NCI-H1930 (cell line): ENCODE data around the gene ATMIN.

Experiments used
- DNase-seq, 2 experiments: peaks; one replicate each; lab custom pipeline; 2025; lab: John Stamatoyannopoulos, UW

Gene ATMIN

GRCh38 chr16:81035398-81035974, at the start of gene ATMIN:
Gene ATMIN (plus strand): TSS chr16:81035842. CDS start chr16:81035871, 29 bp downstream.
- peak; percentile 61 to 88 for DNase-seq

- DNase-seq: no peak
Measured at GRCh38 chr16:80986557-80986956, 49.1 kb upstream of the ATMIN start.

GRCh38 chr16:80988756-80989155, 46.9 kb upstream of the ATMIN start:
- DNase-seq: no peak

GRCh38 chr16:80989801-80990200, 45.8 kb upstream of the ATMIN start:
- no peak for DNase-seq

DNA sequence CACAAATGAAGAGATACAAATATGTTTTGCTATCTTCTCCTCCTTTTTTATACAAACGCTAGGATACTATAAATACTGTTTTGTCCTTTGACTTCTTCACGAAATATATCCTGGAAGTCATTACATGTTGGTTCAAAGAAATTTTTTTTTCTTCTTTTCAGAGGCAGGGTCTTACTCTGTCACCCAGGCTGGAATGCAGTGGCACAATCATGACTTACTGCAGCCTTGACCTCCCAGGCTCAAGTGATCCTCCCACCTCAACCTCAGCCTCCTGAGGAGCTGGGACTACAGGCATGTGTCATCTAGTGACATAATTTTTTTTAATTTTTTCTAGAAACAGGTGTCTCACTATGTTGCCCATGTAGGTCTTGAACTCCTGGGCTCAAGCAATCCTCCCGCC, 45.1 kb upstream of the ATMIN start:
- no peak for DNase-seq

DNA sequence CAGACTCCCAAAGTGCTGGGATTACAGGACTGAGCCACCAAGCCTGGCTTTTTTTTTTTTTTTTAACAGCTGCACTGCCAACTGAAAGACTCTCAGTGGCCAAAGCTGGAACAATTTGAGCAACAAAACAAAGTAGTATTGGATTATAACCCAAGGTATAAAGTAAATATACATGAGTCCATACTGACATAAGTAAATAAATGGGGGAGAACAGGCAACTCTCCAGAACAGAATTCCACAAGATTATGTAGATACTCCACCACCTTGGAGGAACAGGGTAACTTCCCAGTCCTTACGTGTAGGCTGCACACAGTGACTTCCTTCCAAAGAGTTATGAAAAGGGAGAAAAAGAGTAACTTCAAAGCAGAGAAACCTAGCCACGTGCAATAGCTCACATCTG, 44.7 kb upstream of the ATMIN start:
- DNase-seq: no peak

DNA sequence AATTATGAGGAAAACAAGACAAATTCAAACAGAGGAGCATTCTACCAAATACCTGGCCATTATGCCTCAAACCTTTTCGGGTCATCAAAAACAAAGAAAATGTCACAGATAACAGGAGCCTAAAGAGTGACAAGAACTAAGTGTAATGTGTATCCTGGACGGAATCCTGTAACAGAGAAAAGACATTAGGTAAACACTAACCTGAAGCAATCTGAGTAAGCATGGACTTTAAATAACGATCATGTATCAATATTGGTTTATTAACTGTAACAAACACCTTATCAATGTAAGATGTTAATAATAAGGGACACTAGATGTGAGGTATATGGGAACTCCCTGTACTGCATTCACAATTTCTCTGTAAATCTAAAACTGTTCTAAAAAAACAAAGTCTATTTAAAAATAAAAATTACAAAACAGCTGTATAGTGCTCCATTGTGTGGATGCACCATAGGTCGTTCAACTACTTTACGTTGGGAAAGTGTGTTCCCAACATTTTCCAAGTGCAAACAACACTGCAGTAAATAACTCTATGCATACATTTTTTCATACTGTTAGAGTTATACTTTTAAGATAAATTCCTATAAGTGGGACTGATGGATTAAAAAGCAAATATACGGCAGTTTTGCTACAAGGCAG, 43.7 kb upstream of the ATMIN start:
- no peak for DNase-seq

GRCh38 chr16:80992676-80993293, 42.9 kb upstream of the ATMIN start:
- DNase-seq: no peak

DNA sequence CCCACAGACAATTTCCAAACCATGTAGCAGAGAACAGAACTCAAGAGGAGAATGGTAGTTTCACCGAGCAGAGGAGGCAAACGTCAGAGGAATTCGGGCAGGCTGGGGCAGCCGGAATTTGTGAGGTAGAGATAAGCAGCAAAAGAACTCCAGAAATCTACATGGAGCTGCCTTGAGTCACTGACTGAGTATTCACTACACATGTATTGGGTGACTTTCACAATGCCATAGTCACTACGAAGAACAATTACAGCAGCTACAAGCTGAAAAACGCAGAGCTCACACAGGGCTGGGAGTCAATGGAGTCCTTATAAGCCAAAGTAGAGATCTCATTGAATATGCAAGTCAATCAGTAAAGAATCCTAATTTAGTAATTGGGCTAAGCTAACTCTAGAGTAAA, 42.3 kb upstream of the ATMIN start:
- DNase-seq: no peak

- DNase-seq: no peak
Measured at GRCh38 chr16:80993834-80994233, 41.8 kb upstream of the ATMIN start.

DNA sequence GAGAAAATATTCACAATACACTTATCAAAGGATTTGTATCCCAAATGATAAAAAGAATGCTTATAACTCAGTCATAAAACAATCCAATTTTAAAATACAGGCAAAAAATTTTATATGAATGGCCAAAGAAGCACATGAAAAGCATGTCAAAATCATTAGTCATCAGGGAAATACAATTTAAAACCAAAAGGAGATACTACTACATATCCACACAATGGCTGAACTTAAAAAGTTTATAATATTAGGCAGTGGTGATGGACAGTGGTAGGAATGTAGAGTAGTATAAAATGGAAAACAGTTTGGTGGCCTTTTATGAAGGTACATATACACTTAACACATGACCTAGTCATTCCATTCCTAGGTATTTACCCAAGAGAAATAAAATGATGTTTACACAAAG, 41.2 kb upstream of the ATMIN start:
- no peak for DNase-seq

DNA sequence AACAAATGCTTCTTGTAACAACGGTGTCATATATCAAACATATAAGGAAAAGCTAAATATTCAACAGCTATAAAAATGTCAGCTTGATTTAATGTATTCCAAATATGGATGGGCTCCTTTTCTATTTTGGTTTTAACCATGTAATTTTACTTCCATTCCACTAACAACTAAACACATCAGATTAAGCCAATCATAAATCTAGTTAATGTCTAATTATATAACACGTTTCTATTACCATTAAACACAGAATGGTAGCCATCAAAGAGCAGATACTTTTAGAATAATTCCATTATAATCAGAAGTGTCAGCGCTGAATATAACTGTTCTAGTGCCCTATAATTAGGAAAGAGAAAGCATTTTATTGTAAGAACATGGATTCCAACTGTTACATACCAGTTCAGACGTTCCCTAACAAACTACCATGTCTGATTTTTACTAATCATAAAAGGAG, 38.9 kb upstream of the ATMIN start:
- no peak for DNase-seq

GRCh38 chr16:80997139-80997798, 38.4 kb upstream of the ATMIN start:
- DNase-seq: no peak

- no peak for DNase-seq
Measured at GRCh38 chr16:80997964-80998620, 37.5 kb upstream of the ATMIN start.

- DNase-seq: no peak
Measured at GRCh38 chr16:81000873-81001272, 34.8 kb upstream of the ATMIN start.

- DNase-seq: no peak
Measured at GRCh38 chr16:81001330-81001729, 34.3 kb upstream of the ATMIN start.

DNA sequence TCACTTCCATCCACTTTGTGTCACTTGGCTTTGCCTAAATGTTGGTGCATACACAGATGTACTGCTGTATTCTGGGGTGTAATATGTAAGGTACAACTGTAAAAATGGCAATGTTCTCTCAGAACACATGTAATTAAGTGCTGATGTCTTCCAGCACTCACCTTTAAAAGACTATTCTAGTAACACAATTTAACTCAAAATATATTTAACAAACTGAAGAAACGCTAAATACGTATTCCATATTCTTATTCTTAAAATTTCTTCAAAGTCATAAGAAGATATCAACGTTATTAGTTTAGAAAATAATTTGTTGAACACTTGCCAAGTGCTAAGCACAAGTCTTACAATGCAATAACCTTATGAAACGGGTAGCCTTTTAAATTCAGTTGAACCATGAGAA, 32.6 kb upstream of the ATMIN start:
- DNase-seq: no peak

GRCh38 chr16:81003610-81004460, 31.8 kb upstream of the ATMIN start:
- DNase-seq: no peak

GRCh38 chr16:81004646-81005353, 30.8 kb upstream of the ATMIN start:
- peak in 1 of 2 experiments; percentile 38 for DNase-seq

GRCh38 chr16:81005610-81006161, 30.0 kb upstream of the ATMIN start:
- DNase-seq: no peak
